LHCN-M2 (cell line): ENCODE data around the gene DMRT2. TPM values are rescaled to one million over a fixed set of nuclear protein-coding genes. Genes with fewer than 3 reads are reported as not detected.

Experiments
- DNase-seq: peaks from one replicate; pipeline ENCODE4 v3.0.0-alpha.2; 2012; ENCODE audit warnings: low read depth
- total RNA-seq: library from RNA; depleted of rRNA; stranded (reverse); fragments of >200 nt; gene quantifications from 2 replicates; pipeline ENCODE4 v1.2.3, GENCODE V29; 2014

Gene DMRT2
- total RNA-seq, 1 experiment from 2014 or later, result not detected

- peak; percentile 20 for DNase-seq
These were observed 2.4 kb upstream of the DMRT2 start for GRCh38 chr9:1047591-1048230.

GRCh38 chr9:1048231-1048619, 1.9 kb upstream of the DMRT2 start:
- no peak for DNase-seq

DNA sequence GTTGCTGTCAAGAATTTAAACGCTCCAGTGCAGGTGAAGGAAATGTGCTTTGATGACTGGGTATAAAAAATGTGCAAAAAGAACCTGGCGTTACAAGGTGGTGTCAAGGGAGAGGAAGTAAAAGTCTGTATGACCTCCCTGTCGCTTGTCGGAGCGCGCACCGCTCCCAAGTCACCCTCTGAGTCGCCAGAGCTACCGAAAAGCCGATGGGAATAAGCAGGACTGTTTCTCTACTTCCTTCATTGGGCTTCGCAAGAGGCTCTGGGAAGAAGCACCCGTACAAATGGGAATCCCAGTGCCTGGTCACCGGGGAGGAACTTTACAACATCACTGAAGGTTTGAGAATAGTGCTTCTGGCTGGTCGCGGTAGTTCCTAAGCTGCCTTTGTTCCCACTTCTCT, 1.3 kb upstream of the DMRT2 start:
- DNase-seq, result no peak

DNA sequence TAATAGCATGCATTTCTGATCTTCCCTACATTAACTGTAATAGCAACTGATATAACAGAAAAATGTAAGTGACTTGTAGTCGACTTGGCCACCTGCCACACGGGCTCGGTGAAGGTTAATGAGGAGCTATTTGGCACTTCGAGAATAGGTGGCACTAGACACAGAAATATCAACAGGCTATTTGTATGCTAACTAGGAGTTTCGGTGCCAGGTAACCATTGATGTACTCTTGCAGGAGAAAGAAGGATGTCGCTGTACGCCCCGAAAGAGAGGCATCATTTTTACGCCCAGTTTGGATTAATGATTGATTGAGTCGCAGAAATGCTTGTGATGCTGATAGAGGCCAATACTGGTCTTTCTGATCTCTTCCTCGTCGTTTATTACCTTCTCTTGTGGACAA, 516 bp upstream of the DMRT2 start:
- no peak for DNase-seq

GRCh38 chr9:1051210-1051583, 1.0 kb downstream of the DMRT2 start:
- DNase-seq, result no peak

DNA sequence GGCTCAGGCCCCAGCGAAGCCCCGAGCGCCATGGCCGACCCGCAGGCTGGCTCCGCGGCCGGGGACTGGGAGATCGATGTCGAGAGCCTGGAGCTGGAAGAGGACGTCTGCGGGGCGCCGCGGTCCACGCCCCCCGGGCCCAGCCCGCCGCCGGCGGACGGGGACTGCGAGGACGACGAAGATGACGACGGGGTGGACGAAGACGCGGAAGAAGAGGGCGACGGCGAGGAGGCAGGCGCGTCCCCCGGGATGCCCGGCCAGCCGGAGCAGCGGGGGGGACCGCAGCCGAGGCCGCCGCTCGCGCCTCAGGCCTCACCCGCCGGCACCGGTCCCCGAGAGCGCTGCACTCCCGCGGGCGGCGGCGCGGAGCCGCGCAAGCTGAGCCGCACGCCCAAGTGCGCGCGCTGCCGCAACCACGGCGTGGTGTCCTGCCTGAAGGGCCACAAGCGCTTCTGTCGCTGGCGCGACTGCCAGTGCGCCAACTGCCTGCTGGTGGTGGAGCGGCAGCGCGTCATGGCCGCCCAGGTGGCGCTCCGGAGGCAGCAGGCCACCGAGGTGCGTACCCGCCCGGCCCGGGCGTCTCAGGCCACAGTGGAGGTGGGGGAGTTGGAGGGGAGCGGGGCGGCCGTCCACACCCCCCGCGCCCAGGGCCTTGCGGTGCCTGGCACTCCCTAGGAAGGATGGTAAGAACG, 1.6 kb downstream of the DMRT2 start:
- no peak for DNase-seq

- no peak for DNase-seq
These were observed 2.5 kb downstream of the DMRT2 start for GRCh38 chr9:1052365-1053281.

DNA sequence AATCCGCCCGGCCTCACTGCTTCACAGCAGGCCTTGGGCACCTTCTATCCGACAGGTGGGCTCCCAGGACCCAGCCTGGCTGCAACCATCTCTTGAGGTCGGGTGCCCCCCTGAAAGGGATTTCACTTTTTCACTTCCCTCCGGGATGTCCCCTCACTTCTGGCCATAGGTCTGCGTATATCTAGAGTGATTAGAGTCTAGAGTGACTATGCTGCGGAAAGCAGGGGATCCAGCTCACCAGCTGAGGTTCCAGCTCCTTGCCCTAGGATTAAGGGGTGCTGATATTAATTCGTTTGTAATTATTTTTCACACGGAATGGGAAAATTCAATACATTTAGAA, 3.1 kb downstream of the DMRT2 start:
- DNase-seq, result no peak

DNA sequence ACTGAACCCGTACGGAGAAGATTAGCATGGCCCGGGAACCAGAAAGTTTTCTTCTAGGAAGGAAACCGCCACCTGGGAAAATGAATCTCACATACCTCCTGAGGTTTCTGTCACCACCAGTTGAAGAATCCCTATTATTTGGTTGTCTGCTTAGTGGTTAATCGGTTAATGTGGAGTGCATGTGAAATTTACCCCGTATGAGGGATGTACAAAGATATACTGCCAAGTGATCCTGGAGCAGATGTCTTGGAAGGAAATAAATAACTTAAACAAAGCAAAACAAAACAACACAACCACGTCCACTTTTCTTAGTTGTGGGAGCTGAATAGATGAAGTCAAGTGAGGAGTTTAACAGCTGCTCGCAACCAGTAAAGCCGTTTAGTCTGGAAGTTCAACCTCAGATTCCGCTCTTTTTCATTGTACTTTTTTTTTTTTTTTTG, 3.8 kb downstream of the DMRT2 start:
- no peak for DNase-seq

- DNase-seq, result no peak
These were observed 5.0 kb downstream of the DMRT2 start for GRCh38 chr9:1055166-1055565.

DNA sequence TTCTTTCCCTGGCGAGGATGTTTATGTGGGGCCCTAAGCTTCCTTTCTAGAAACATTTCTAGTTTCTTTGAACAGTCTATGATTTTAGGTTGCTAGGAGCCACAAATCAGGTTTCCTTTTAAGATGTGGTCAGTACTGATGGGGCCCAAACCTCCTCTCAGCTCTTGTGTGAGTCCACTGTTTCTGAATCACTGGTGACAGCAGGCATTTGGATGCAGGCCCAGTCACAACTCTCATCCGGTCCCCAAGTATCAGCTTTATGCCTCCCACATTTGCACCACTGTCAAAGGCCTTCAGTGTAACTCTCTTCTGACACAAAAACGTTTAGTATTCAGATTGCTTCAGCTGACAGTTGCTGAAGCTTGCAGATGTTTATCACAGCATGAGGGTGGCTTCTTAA, 7.8 kb downstream of the DMRT2 start:
- no peak for DNase-seq

- DNase-seq, result no peak
These were observed 8.8 kb downstream of the DMRT2 start for GRCh38 chr9:1058826-1059487.

DNA sequence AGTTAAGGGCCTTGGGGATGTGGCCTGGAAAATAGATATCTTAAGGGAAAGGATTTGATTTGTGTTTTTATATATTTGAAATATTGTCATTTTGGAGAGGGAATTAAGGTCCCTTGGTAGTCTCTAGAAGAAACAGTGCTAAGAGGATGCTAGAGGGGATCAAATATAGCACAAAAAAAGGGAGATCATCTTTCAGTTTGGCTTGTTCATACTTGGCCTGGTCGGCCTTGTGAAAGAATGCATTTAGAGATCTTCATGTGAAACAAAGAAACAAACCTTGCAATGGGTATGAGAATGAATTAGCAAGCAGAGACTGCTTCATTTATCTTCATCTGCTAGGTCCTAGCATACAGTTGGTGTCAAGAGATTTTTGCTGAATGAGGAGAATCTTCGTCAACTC, 15.0 kb downstream of the DMRT2 start:
- no peak for DNase-seq

- DNase-seq, result no peak
These were observed 20.5 kb downstream of the DMRT2 start for GRCh38 chr9:1070692-1071091.

GRCh38 chr9:1071730-1072129, 21.6 kb downstream of the DMRT2 start:
- DNase-seq, result no peak

- DNase-seq, result no peak
These were observed 23.3 kb downstream of the DMRT2 start for GRCh38 chr9:1073497-1073896.

DNA sequence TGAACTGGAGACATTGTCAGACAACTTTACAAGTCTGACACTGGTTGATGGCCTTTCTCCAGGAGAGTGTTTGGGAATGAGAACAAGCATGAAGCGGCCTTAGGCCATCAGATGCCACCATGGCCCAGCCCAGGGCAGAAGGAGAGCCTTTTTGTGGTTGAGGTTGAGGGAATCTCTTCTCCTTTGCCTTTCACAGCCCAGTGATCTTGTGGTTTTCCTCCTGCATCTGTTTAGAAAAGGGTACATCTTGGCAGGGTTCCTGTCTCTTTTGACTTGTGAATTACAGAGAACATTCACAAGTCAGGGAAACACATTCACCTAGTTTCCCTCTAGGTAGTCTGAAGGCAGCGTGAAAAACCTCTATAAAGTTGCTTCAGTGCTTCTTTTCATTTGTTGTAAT, 27.5 kb downstream of the DMRT2 start:
- no peak for DNase-seq

- no peak for DNase-seq
These were observed 33.3 kb downstream of the DMRT2 start for GRCh38 chr9:1083325-1083913.

GRCh38 chr9:1085086-1085485, 34.9 kb downstream of the DMRT2 start:
- no peak for DNase-seq

DNA sequence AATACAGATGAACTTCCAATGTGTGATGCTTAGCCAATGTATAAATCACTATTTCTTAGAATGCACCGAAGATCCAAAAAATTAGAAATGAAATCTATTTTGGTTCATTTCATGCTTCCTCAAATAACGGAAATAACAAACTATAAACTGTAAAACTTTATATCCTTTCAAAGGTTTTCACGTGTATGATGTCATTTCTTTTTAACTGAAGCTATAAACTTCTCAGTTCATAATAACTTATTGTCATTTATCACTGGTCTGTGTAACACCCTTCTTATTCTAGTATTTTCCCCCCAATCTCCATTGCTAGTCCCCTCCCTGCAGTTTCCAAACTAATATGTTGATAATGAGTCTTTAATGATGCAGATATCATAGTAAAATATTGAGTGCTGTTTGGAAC, 36.4 kb downstream of the DMRT2 start:
- no peak for DNase-seq

GRCh38 chr9:1087120-1087881, 37.1 kb downstream of the DMRT2 start:
- DNase-seq, result no peak
